Glomerular visceral epithelial cell (primary cell): ENCODE data around the gene SLIT3.

Experiments used
- DNase-seq: peaks from one replicate; pipeline ENCODE4 v3.0.0-alpha.2; 2016; ENCODE audit errors: extremely low spot score

SLIT3 gene

GRCh38 chr5:168992016-168992415 is 308.9 kb downstream of the SLIT3 start:
- DNase-seq, result no peak

- no peak for DNase-seq
Observed at GRCh38 chr5:168991311-168991710, 309.6 kb downstream of the SLIT3 start.

GRCh38 chr5:168990679-168991078 is 310.3 kb downstream of the SLIT3 start:
- DNase-seq, result no peak

DNA sequence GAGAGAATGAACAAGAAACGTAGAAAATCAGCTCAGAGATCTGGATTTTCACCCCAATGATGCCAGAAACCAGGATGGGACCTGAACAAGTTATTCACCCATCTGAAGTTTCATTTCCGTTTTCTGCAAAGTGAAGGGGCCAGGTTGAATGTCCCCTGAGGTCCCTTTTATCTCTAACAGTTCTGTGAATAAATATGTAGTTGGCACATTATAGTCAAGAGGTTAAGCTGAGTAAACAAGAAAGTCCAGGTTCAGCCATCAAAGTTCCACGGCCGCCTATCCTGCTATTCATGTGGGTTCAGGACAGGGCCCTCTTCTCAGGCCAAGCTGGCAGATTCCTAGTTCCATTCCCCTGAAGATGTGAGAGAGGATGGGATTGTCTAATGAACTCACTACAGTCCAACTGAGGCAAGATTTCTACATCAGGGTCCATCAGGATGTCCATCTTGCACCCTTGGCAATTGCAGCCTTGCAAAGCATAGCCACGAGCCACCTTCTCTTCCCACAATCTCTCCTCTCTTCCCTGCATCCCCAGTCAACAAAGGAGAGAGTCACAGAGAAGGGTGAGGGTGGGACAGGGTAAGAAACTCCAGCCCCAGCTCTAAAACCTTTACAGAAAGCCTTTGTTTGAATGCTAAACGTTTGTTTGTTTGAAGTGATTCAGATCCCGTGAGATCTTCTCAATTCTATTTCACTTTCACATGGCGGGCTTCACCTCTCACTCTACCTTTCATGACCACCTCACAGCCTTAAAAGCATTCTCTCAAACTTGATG is 311.0 kb downstream of the SLIT3 start:
- DNase-seq, result no peak

- no peak for DNase-seq
Observed at GRCh38 chr5:168988699-168989098, 312.2 kb downstream of the SLIT3 start.

DNA sequence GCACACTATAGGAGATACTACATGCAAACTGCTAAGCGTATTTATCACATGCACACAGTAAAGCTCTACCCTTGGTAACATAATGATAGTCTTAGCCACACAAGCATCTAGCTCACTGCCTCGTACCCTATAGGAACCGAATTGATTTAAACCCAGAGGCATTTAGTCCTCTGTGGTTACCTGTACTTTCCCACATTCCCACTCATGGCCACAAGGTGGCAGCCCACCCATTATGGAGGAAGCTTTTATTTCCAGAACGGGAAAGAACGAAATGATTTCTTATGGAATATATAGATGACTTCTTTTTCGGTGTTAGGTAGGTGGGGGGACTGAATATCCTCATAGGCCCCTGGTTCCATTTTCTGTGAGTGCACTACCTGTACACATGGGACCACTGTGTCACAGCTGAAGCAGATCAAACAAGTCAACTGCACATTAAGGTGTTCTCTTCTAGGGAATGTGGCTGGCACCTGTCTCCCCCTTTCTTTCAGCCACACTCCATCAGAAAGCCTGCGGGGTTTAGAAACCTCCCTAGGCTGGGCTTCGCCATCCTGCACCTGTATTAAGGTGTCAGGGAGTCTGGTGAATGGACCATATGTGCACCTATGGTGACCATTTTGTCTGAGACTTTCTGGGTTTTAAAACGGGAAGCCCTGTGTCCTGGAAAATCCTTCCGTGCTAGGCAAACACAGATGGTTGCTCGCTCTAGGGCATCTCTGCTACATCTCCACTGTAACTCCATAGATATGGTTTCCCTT is 313.2 kb downstream of the SLIT3 start:
- peak; percentile 72 for DNase-seq

GRCh38 chr5:168985454-168985853 is 315.5 kb downstream of the SLIT3 start:
- DNase-seq, result no peak

- no peak for DNase-seq
Observed at GRCh38 chr5:168984135-168984675, 316.7 kb downstream of the SLIT3 start.

GRCh38 chr5:168979135-168979534 is 321.8 kb downstream of the SLIT3 start:
- no peak for DNase-seq

DNA sequence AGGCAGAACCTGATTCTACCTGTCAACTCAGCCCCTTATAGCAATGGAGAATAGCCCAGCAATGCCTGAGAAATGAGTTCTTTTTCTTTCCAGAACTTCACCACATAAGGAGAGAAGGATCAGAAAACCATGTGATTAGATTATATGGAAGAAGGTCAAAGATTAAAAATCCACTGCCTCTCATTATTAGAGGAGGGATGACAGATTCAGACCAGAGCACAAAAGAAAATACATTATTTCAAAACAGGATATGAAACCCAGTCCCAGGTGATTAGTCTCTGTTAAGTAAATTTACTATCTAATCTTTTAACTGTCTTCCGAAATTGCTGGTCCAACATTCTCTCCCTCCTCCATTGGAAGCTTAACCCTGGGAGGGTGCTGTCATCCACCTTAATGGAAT is 322.4 kb downstream of the SLIT3 start:
- DNase-seq, result no peak

- DNase-seq, result peak; percentile 59
Observed at GRCh38 chr5:168978015-168978414, 322.9 kb downstream of the SLIT3 start.

DNA sequence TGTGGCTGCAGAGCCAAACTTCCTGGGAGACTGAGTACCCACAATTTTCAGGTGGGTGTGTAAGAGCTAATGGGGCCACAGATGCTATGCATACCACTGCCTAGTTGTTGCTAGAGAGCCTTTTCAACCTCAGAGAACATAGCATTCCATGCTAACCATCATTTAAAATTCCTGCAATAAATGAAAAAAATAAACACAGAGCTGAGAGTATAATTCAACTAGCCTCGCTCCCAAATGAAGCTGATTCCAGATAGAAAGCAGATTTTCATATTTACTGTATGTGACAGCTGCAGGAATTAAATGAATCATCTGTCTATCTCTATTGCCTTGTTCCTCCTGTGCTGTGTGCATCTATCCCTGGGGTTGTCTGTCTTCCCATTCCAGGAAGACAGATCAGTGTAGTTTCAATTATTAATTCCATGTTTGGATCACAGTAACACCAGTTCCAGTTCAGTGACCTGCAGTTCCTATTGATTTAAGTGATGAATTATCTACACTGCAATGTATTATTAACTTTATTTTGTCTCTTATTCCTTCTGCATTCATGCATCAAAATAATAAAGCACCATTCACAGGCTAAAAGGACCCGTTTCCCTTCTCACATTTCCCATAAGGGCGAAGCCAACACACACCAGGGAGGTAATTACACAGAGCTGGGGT is 324.5 kb downstream of the SLIT3 start:
- DNase-seq, result peak; percentile 58

GRCh38 chr5:168975331-168975730 is 325.6 kb downstream of the SLIT3 start:
- DNase-seq, result no peak

DNA sequence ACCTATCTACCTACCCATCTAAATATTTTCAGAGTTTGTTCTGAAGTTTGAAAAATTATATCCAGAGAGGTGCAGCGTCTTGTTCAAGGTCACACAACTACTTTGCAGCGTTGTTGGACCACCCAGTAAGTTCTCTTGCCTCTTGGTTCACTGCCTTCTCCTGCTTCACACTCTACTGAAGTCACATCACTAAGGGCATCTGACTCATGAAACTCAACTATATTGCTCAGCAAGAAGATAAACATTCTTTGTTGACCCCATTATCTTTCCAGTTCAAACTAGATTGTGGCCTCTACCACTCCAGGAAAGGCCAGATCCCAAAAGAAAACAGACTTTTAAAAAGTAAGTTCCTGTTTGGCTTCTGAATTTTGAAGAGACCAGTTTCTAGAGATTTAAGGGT is 326.9 kb downstream of the SLIT3 start:
- DNase-seq, result peak; percentile 51

DNA sequence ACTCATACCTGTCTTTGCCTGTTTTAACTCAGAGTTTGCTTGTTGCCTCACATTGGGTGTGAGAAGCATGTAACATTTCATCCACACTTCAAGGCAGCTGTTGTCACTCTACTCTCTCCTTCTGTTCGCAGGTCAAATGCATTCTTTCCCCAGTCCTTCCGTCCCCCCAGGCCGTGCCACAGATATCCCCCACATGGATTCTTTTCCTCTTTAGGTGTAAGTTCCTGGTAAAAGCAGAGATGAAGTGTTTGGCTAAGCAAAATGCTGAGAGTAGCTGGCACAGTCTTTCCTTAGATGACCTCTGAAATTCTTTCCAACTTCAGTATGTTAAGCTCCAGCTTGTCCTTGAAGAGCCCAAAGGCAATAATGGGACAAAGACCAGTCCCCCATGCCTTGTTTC is 328.2 kb downstream of the SLIT3 start:
- DNase-seq, result no peak

- no peak for DNase-seq
Observed at GRCh38 chr5:168971100-168971499, 329.8 kb downstream of the SLIT3 start.

- DNase-seq, result no peak
Observed at GRCh38 chr5:168969326-168969886, 331.5 kb downstream of the SLIT3 start.

- no peak for DNase-seq
Observed at GRCh38 chr5:168967882-168968620, 332.9 kb downstream of the SLIT3 start.

DNA sequence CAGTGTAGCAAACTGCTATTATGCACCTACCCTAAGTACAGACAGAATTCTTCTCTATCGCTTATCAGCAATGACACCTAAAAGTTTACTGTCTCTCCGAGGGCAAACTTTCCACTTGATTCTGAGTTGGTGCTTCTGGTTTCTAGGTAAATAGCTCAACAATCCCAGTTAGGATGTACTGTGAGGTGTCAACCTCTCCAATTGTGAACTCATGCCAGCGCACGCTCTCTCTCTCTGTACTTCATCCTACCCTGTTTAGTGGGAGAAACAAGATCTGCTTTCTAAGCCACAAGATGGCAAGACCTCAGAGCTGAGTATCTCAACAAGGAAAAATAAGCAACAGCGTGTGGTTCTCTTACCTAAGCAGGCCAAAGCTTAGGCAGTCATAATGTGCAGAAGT is 335.3 kb downstream of the SLIT3 start:
- DNase-seq, result no peak

GRCh38 chr5:168964182-168964581 is 336.8 kb downstream of the SLIT3 start:
- DNase-seq, result no peak

DNA sequence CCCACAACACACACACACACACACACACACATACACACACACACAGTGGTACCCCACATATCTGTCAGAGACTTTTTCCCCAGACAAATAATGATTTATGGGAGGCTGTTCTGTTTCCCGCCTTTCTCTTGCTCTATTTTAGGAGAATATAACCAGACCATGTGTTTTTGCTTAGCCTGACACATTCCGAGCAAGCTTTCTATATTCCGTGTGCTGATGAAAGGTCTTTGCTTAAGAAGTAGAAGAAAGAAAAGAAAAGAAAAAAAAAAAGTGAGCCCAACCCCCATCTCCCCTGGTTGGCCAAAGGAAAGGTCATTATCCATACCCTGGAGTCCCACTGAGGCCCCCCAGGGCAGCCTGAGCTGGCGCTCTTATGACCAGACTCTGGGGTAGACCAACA is 338.6 kb downstream of the SLIT3 start:
- no peak for DNase-seq
